HCT116 (cell line): Measurements from ENCODE around the gene FABP1. TPM values are rescaled to one million over a fixed set of nuclear protein-coding genes. Genes with fewer than 3 reads are reported as not detected.

ENCODE experiments used
- ATAC-seq: fragments of 200-7000 bp; cut with Tn5 transposase; 2 replicates; pipeline ENCODE4 v1.9.1; 2020; ENCODE audit warnings: mild to moderate bottlenecking, moderate library complexity
- BruUV-seq: library from RNA; stranded (reverse); fragments of 400-500 nt; replicated peaks from 2 replicates; lab custom pipeline; 2021; lab: Mats Ljungman, UMichigan
- CTCF ChIA-PET: fragments of 300-600 bp; sonication (Branson Sonifier 250); formaldehyde crosslinking; loops from one replicate; lab custom pipeline; 2021; ENCODE audit warnings: antibody characterized with exemption; lab: Charles Lee
- POLR2A ChIA-PET: fragments of 300-600, 350-600 bp; sonication (Branson Sonifier 250); formaldehyde crosslinking; loops from one replicate; lab custom pipeline; 2021; ENCODE audit warnings: antibody characterized with exemption; lab: Charles Lee
- RAD21 ChIA-PET, 2 experiments: fragments of 300-600 bp; sonication (Branson Sonifier 250); formaldehyde crosslinking; loops; one replicate each; lab custom pipeline; 2023; ENCODE audit warnings: low total read pairs in 2 of 2; ENCODE audit not compliant: uncharacterized antibody in 2 of 2, unreplicated experiment in 2 of 2, low non-redundant PET in 1 of 2; lab: Charles Lee
- DNase-seq: peaks from one replicate; pipeline ENCODE4 v3.0.0-alpha.2; 2010; ENCODE audit warnings: low read depth, low spot score
- H2AFZ ChIP-seq: fragments of 200-600 bp; shearing (Covaris generic), sonication (generic); 2 replicates; pipeline ENCODE4 v1.6.1; 2017; ENCODE audit warnings: low read depth, mixed run types, mixed read lengths, antibody characterized with exemption, low read length; ENCODE audit not compliant: poor library complexity, severe bottlenecking
- H3K27ac ChIP-seq: 2 replicates; pipeline ENCODE4 v1.5.1; 2012; ENCODE audit warnings: low read depth, low read length
- H3K27me3 ChIP-seq: fragments of 200-600 bp; sonication (generic); 2 replicates; pipeline ENCODE4 v1.6.1; 2016; ENCODE audit warnings: mixed run types, low read length, mixed read lengths; ENCODE audit not compliant: insufficient read depth
- H3K36me3 ChIP-seq, 2 experiments: fragments of 200-500 bp in 1 of 2; fragments of 200-600 bp in 1 of 2; sonication (Bioruptor generic) in 1 of 2; sonication (generic) in 1 of 2; 2 replicates each; pipeline versions ENCODE4 v1.5.1 to v1.6.1; 2014 to 2016; ENCODE audit warnings: low read length in 2 of 2, inconsistent platforms in 1 of 2, mixed read lengths in 1 of 2, mixed run types in 1 of 2; ENCODE audit not compliant: insufficient read depth in 2 of 2, control insufficient read depth in 1 of 2
- H3K4me1 ChIP-seq, 2 experiments: fragments of 200-600 bp in 1 of 2; sonication (generic) in 1 of 2; 2 replicates each; pipeline versions ENCODE4 v1.5.1 to v1.6.1; 2012 to 2017; ENCODE audit warnings: low read length in 2 of 2, inconsistent platforms in 1 of 2, mild to moderate bottlenecking in 1 of 2, mixed read lengths in 1 of 2, mixed run types in 1 of 2, moderate library complexity in 1 of 2; ENCODE audit not compliant: insufficient read depth in 2 of 2, control insufficient read depth in 1 of 2
- H3K4me2 ChIP-seq: fragments of 200-600 bp; sonication (generic); 2 replicates; pipeline ENCODE4 v1.6.1; 2017; ENCODE audit warnings: mixed run types, low read length, mixed read lengths
- H3K4me3 ChIP-seq, 2 experiments: fragments of 200-600 bp in 1 of 2; sonication (generic) in 1 of 2; replicated peaks in 1 of 2; 2 replicates each; pipeline ENCODE4 v1.5.1; 2011 to 2016; ENCODE audit warnings: low read length in 2 of 2, control low read depth in 1 of 2, low read depth in 1 of 2, mild to moderate bottlenecking in 1 of 2, mixed read lengths in 1 of 2, mixed run types in 1 of 2
- H3K79me2 ChIP-seq: fragments of 200-600 bp; sonication (generic); 2 replicates; pipeline ENCODE4 v1.6.1; 2017; ENCODE audit warnings: mild to moderate bottlenecking, mixed run types, low read length, moderate library complexity, mixed read lengths; ENCODE audit not compliant: insufficient read depth
- H3K9ac ChIP-seq: fragments of 200-600 bp; sonication (generic); 2 replicates; pipeline ENCODE4 v1.6.1; 2016; ENCODE audit warnings: low read length, mixed read lengths
- H3K9me2 ChIP-seq: fragments of 200-600 bp; sonication (generic), shearing (Covaris generic); 2 replicates; pipeline ENCODE4 v1.6.1; 2017; ENCODE audit warnings: mixed run types, mild to moderate bottlenecking, moderate library complexity; ENCODE audit not compliant: insufficient read depth
- H3K9me3 ChIP-seq, 2 experiments: fragments of 200-500 bp in 1 of 2; fragments of 200-600 bp in 1 of 2; sonication (Bioruptor generic) in 1 of 2; sonication (generic) in 1 of 2; 2 replicates each; pipeline ENCODE4 v1.6.1; 2014 to 2017; ENCODE audit warnings: low read length in 2 of 2, mixed read lengths in 2 of 2, inconsistent platforms in 1 of 2, low read depth in 1 of 2, mild to moderate bottlenecking in 1 of 2, mixed run types in 1 of 2, moderate library complexity in 1 of 2; ENCODE audit not compliant: control insufficient read depth in 1 of 2, insufficient read depth in 1 of 2
- H4K20me1 ChIP-seq: fragments of 200-600 bp; sonication (generic), shearing (Covaris generic); 2 replicates; pipeline ENCODE4 v1.6.1; 2017; ENCODE audit warnings: mixed run types, mild to moderate bottlenecking, moderate library complexity; ENCODE audit not compliant: insufficient read depth
- ATF3 ChIP-seq: IDR thresholded peaks from 2 replicates; pipeline ENCODE4 v1.6.1; 2012
- EGR1 ChIP-seq: IDR thresholded peaks from 2 replicates; pipeline ENCODE4 v1.6.1; 2012; ENCODE audit warnings: low read depth
- JUND ChIP-seq: IDR thresholded peaks from 2 replicates; pipeline ENCODE4 v1.6.1; 2012
- RAD21 ChIP-seq: IDR thresholded peaks from 2 replicates; pipeline ENCODE4 v1.6.1; 2012; ENCODE audit warnings: low read depth, mild to moderate bottlenecking
- intact Hi-C: fragments of 100-400 bp; cut with micrococcal nuclease; formaldehyde crosslinking; loops from 2 replicates; pipeline ENCODE4 v1.10.0; 2022
- total RNA-seq: library from RNA; stranded (reverse); gene quantifications from one replicate; pipeline ENCODE4 v1.2.1, GENCODE V29; 2021; ENCODE audit not compliant: unreplicated experiment

Gene FABP1
- total RNA-seq, 1 experiment from 2014 or later: 0.61 TPM

GRCh38 chr2:88128654-88129312, 921 bp upstream of the FABP1 start:
- H3K4me2 ChIP-seq: no peak overlapping the region
- DNase-seq (no peak), ATAC-seq (no peak)
- BruUV-seq: no TSS peak
- no peak overlapping the region for H3K27ac ChIP-seq
- H3K9me2 ChIP-seq: no peaks in the 10 kb centered on the region
- intact Hi-C loops: no loop called here
- H3K36me3 ChIP-seq: no peaks in the 10 kb centered on the region
- no peaks in the 10 kb centered on the region for H3K9me3 ChIP-seq
- no peak overlapping the region for H3K4me3 ChIP-seq
- no peaks in the 10 kb centered on the region for H3K79me2 ChIP-seq
- TF ChIP-seq EGR1 (no peak), ATF3 (no peak)
- peaks cover 5% of the 10 kb centered on the region; the same call in 1 of the 2 replicates for H3K27me3 ChIP-seq
- H4K20me1 ChIP-seq: no peaks in the 10 kb centered on the region
- H3K9ac ChIP-seq: no peak overlapping the region
- CTCF ChIA-PET: no interaction called here
- H3K4me1 ChIP-seq: peaks cover 0 to 4% of the 10 kb centered on the region in 2 experiments; a peak in 1 of 4 replicates
- POLR2A ChIA-PET: no interaction called here
- no peak overlapping the region for H2AFZ ChIP-seq
- RAD21 ChIA-PET: no interaction called here

- H3K4me3 ChIP-seq: no peak overlapping the region
- intact Hi-C loops: no loop called here
- DNase-seq: no peak
- POLR2A ChIA-PET: no interaction called here
- no peak overlapping the region for H2AFZ ChIP-seq
- no peak overlapping the region for H3K27ac ChIP-seq
- H3K9me2 ChIP-seq: no peaks in the 10 kb centered on the region
- TF ChIP-seq RAD21 (no peak), JUND (no peak)
- TF ChIP-seq, all 23 proteins: peak for 0
- H3K36me3 ChIP-seq: no peaks in the 10 kb centered on the region
- no peak for ATAC-seq
- no peak overlapping the region for H3K4me2 ChIP-seq
- CTCF ChIA-PET: no interaction called here
- H4K20me1 ChIP-seq: no peaks in the 10 kb centered on the region
- H3K9me3 ChIP-seq: no peaks in the 10 kb centered on the region
- no TSS peak for BruUV-seq
- RAD21 ChIA-PET: no interaction called here
- no peak overlapping the region for H3K9ac ChIP-seq
- H3K79me2 ChIP-seq: no peaks in the 10 kb centered on the region
- peaks cover 12% of the 10 kb centered on the region; the same call in 1 of the 2 replicates for H3K27me3 ChIP-seq
- H3K4me1 ChIP-seq: peaks cover 0 to 4% of the 10 kb centered on the region in 2 experiments; a peak in 1 of 4 replicates
Observed at GRCh38 chr2:88127638-88127887, 299 bp downstream of the FABP1 start.
